NT2/D1 (cell line): ENCODE measurements around the gene SDR39U1.

Source experiments
- YY1 ChIP-seq: IDR thresholded peaks from 2 replicates; pipeline ENCODE4 v1.6.1; 2011; ENCODE audit not compliant: insufficient read length, insufficient read depth
- ZNF274 ChIP-seq: IDR thresholded peaks from 2 replicates; pipeline ENCODE4 v1.6.1; 2011; ENCODE audit warnings: mild to moderate bottlenecking, low read depth, low read length

GRCh38 chr14:24415421-24416253, 26.9 kb downstream of the SDR39U1 start:
- TF ChIP-seq YY1: no peak
- TF ChIP-seq ZNF274: no peak
